DND-41 (cell line): ENCODE data around the gene MLLT1.

ENCODE experiments used
- CTCF ChIP-seq: IDR thresholded peaks from 2 replicates; pipeline ENCODE4 v1.5.1; 2012; ENCODE audit warnings: borderline replicate concordance, low read length, moderate library complexity, mild to moderate bottlenecking; ENCODE audit not compliant: poor library complexity, severe bottlenecking; ENCODE audit errors: extremely low read depth
- EZH2 ChIP-seq: IDR thresholded peaks from 3 replicates; pipeline ENCODE4 v1.6.1; 2012; ENCODE audit warnings: borderline replicate concordance, low read depth, mild to moderate bottlenecking, moderate library complexity, low read length, inconsistent platforms; ENCODE audit not compliant: severe bottlenecking

GRCh38 chr19:6275170-6275744 is 4.5 kb downstream of the MLLT1 start:
- no peak for TF ChIP-seq CTCF
- TF ChIP-seq EZH2: no peak
